ENCODE measurements around the gene LDHD.

GRCh38 chr16:75116081-75116910 lies at the start of gene LDHD:
- TF ChIP-seq YY1 (IDR thresholded peaks at IDR 0.05; ENCODE audit: insufficient read depth, insufficient read length) (no peak), ZNF274 (IDR thresholded peaks at IDR 0.05; ENCODE audit: low read depth, low read length) (no peak)

Data from NT2/D1 (cell line).